ENCODE results near the gene SLC30A10. TPM values are rescaled to one million over a fixed set of nuclear protein-coding genes. Genes with fewer than 3 reads are reported as not detected.

SLC30A10 gene
- total RNA-seq, 1 experiment from 2014 or later: not detected

- Histone ChIP-seq H3K27me3 (replicated peaks; ENCODE audit: insufficient read depth, low read depth, low read length, poor library complexity) (peaks cover 47% of the 10 kb centered on the region), H3K27ac (ENCODE audit: low read depth, low read length, poor library complexity, severe bottlenecking) (no peak overlapping the region), H3K4me1 (ENCODE audit: insufficient read depth, low read length, poor library complexity, severe bottlenecking) (no peaks in the 10 kb centered on the region), H3K4me3 (ENCODE audit: low read depth, low read length, poor library complexity, severe bottlenecking) (no peak overlapping the region), H3K9me3 (ENCODE audit: low read depth, low read length, poor library complexity, severe bottlenecking) (no peaks in the 10 kb centered on the region), H3K36me3 (ENCODE audit: insufficient read depth, low read length, poor library complexity, severe bottlenecking) (no peaks in the 10 kb centered on the region)
- intact Hi-C loops (cut with micrococcal nuclease; ENCODE audit: unreplicated experiment): no loop called here
- no peak for DNase-seq (ENCODE audit: low spot score)
- no TSS peak for BruUV-seq (replicated peaks)
- ChIA-PET POLR2A (ENCODE audit: low non-redundant PET) (no interaction called here), CTCF (no interaction called here)
- TF ChIP-seq, protein P1, sequence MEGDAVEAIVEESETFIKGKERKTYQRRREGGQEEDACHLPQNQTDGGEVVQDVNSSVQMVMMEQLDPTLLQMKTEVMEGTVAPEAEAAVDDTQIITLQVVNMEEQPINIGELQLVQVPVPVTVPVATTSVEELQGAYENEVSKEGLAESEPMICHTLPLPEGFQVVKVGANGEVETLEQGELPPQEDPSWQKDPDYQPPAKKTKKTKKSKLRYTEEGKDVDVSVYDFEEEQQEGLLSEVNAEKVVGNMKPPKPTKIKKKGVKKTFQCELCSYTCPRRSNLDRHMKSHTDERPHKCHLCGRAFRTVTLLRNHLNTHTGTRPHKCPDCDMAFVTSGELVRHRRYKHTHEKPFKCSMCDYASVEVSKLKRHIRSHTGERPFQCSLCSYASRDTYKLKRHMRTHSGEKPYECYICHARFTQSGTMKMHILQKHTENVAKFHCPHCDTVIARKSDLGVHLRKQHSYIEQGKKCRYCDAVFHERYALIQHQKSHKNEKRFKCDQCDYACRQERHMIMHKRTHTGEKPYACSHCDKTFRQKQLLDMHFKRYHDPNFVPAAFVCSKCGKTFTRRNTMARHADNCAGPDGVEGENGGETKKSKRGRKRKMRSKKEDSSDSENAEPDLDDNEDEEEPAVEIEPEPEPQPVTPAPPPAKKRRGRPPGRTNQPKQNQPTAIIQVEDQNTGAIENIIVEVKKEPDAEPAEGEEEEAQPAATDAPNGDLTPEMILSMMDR (conservative IDR thresholded peaks at IDR 0.05; ENCODE audit: low read depth, low read length): no peak
- TF ChIP-seq EZH2 (IDR thresholded peaks at IDR 0.05; ENCODE audit: borderline replicate concordance, low read depth, low read length, poor library complexity, severe bottlenecking): no peak
These were observed 10.4 kb downstream of the SLC30A10 start for GRCh38 chr1:219917851-219918466.

- BruUV-seq (replicated peaks): no TSS peak
- H3K27me3 ChIP-seq (replicated peaks; ENCODE audit: insufficient read depth, low read depth, low read length, poor library complexity): peaks cover 42% of the 10 kb centered on the region
- no peaks in the 10 kb centered on the region for H3K4me1 ChIP-seq (ENCODE audit: insufficient read depth, low read length, poor library complexity, severe bottlenecking)
- no peaks in the 10 kb centered on the region for H3K36me3 ChIP-seq (ENCODE audit: insufficient read depth, low read length, poor library complexity, severe bottlenecking)
- TF ChIP-seq, protein P1 (conservative IDR thresholded peaks at IDR 0.05; ENCODE audit: low read depth, low read length): no peak
- TF ChIP-seq EZH2 (IDR thresholded peaks at IDR 0.05; ENCODE audit: borderline replicate concordance, low read depth, low read length, poor library complexity, severe bottlenecking): no peak
- CTCF ChIA-PET: no interaction called here
- POLR2A ChIA-PET (ENCODE audit: low non-redundant PET): no interaction called here
- no peak overlapping the region for H3K27ac ChIP-seq (ENCODE audit: low read depth, low read length, poor library complexity, severe bottlenecking)
- no peak for DNase-seq (ENCODE audit: low spot score)
- no peaks in the 10 kb centered on the region for H3K9me3 ChIP-seq (ENCODE audit: low read depth, low read length, poor library complexity, severe bottlenecking)
- intact Hi-C loops (cut with micrococcal nuclease; ENCODE audit: unreplicated experiment): no loop called here
- no peak overlapping the region for H3K4me3 ChIP-seq (ENCODE audit: low read depth, low read length, poor library complexity, severe bottlenecking)
These were observed 11.1 kb downstream of the SLC30A10 start for GRCh38 chr1:219917281-219917680.

- H3K4me3 ChIP-seq (ENCODE audit: low read depth, low read length, poor library complexity, severe bottlenecking): no peak overlapping the region
- ChIA-PET CTCF (no interaction called here), POLR2A (ENCODE audit: low non-redundant PET) (no interaction called here)
- intact Hi-C loops (cut with micrococcal nuclease; ENCODE audit: unreplicated experiment): no loop called here
- no peak for TF ChIP-seq EZH2 (IDR thresholded peaks at IDR 0.05; ENCODE audit: borderline replicate concordance, low read depth, low read length, poor library complexity, severe bottlenecking)
- TF ChIP-seq, protein P1 (conservative IDR thresholded peaks at IDR 0.05; ENCODE audit: low read depth, low read length): no peak
- no peaks in the 10 kb centered on the region for H3K36me3 ChIP-seq (ENCODE audit: insufficient read depth, low read length, poor library complexity, severe bottlenecking)
- peaks cover 45% of the 10 kb centered on the region for H3K27me3 ChIP-seq (replicated peaks; ENCODE audit: insufficient read depth, low read depth, low read length, poor library complexity)
- no peaks in the 10 kb centered on the region for H3K4me1 ChIP-seq (ENCODE audit: insufficient read depth, low read length, poor library complexity, severe bottlenecking)
- H3K9me3 ChIP-seq (ENCODE audit: low read depth, low read length, poor library complexity, severe bottlenecking): no peaks in the 10 kb centered on the region
- H3K27ac ChIP-seq (ENCODE audit: low read depth, low read length, poor library complexity, severe bottlenecking): no peak overlapping the region
- DNase-seq (ENCODE audit: low spot score): no peak
- no TSS peak for BruUV-seq (replicated peaks)
These were observed 12.1 kb downstream of the SLC30A10 start for GRCh38 chr1:219916257-219916656.
